PC-9 (cell line): ENCODE measurements around the gene NUDT13.

Experiments
- EZH2 ChIP-seq: fragments of 200-600 bp; sonication (generic); IDR thresholded peaks from 2 replicates; pipeline ENCODE4 v1.8.0; 2017; ENCODE audit warnings: antibody characterized with exemption, low read depth
- TF ChIP-seq, protein P1 (sequence below): fragments of 200-600 bp; sonication (generic); conservative IDR thresholded peaks from 2 replicates; pipeline ENCODE4 v1.6.1; 2017; ENCODE audit warnings: mixed run types, antibody characterized with exemption, mild to moderate bottlenecking, moderate library complexity

DNA sequence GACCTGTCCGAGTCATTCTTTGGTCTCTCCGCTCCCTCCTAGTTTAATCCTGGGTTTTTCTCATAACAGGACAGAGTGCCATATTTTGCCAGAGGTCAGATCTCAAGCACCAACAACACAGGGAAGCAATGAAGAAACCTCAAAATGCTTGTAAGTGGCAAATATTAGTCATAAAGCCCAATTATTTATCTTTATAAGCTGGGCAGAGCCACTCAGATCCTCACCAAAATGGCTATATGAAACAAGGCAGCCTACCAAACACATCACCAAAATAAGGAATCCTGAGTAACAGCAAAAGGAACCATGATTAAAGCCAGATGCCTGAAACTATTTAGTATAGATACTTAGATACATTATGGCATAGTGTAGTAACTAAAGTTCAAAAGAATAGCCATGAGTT, 52.8 kb downstream of the NUDT13 start:
- TF ChIP-seq, protein P1, sequence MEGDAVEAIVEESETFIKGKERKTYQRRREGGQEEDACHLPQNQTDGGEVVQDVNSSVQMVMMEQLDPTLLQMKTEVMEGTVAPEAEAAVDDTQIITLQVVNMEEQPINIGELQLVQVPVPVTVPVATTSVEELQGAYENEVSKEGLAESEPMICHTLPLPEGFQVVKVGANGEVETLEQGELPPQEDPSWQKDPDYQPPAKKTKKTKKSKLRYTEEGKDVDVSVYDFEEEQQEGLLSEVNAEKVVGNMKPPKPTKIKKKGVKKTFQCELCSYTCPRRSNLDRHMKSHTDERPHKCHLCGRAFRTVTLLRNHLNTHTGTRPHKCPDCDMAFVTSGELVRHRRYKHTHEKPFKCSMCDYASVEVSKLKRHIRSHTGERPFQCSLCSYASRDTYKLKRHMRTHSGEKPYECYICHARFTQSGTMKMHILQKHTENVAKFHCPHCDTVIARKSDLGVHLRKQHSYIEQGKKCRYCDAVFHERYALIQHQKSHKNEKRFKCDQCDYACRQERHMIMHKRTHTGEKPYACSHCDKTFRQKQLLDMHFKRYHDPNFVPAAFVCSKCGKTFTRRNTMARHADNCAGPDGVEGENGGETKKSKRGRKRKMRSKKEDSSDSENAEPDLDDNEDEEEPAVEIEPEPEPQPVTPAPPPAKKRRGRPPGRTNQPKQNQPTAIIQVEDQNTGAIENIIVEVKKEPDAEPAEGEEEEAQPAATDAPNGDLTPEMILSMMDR = no peak
- no peak for TF ChIP-seq EZH2
